SK-N-SH (cell line): ENCODE data around the gene PGAP3.

Source experiments
- EP300 ChIP-seq, 2 experiments: IDR thresholded peaks; 2 replicates each; pipeline versions ENCODE4 v1.4.0 to v1.6.1; 2012; ENCODE audit warnings: borderline replicate concordance in 1 of 2, low read depth in 1 of 2, low read length in 1 of 2
- EZH2phosphoT487 ChIP-seq: fragments of 200-600 bp; sonication (generic); IDR thresholded peaks from 2 replicates; pipeline ENCODE4 v1.6.1; 2017; ENCODE audit warnings: low read depth, mixed run types, mild to moderate bottlenecking, antibody characterized with exemption, moderate library complexity, borderline replicate concordance
- FOSL2 ChIP-seq: IDR thresholded peaks from 2 replicates; pipeline ENCODE4 v1.4.0; 2012; ENCODE audit warnings: low read depth, mild to moderate bottlenecking, moderate library complexity, borderline replicate concordance
- SMC3 ChIP-seq: IDR thresholded peaks from 2 replicates; pipeline ENCODE4 v1.6.1; 2012; ENCODE audit warnings: low read depth, low read length, improper control_type of control experiment
- TAF1 ChIP-seq: IDR thresholded peaks from 2 replicates; pipeline ENCODE4 v1.6.1; 2012; ENCODE audit warnings: low read depth, mild to moderate bottlenecking, low read length, moderate library complexity, borderline replicate concordance
- TF ChIP-seq, protein P1 (sequence below): fragments of 200-600 bp; sonication (generic); IDR thresholded peaks from 2 replicates; pipeline ENCODE4 v1.6.1; 2017; ENCODE audit warnings: antibody characterized with exemption, mild to moderate bottlenecking, moderate library complexity
- TF ChIP-seq, protein P2 (sequence below): IDR thresholded peaks from 2 replicates; pipeline ENCODE4 v1.6.1; 2012; ENCODE audit warnings: mild to moderate bottlenecking, low read depth, low read length, moderate library complexity

DNA sequence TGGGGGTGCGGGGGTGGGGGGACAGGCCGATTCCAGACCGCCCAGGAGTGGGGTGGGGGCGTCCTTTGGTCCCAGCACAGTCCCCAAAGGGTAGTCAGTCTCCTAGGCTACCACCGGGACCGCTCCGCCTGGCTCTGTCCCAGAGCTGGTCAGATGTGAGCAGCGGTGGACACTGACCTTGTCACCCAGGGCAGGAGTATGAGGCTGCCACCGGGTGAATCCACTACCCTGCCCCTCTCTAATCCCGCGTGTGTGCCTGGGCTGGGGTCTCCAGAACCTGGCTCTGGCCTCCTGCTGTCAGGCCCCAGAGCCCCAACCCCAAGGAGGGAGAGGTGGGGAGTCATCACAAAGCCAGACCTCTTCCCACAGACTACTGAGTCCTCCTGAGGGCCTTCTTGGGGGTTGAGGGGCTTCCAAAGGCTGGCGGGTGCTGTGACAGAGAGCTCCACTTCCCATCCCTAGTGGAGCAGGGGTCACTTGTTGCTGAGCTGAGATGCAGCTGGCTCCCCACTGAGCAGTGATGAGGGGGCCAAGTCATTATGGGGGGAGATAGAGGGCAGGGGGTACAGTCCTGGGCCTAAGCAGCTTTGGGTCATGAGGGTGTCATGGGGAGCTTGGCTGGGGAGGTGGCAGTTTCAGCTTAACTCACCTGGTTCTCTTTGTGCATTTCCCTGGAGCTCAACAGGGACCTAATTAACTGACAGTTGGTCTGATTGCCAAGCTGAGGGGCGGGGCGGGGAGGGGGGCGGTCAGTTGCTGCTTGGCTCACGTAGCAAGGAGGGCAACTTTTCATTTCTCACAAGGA, 59.9 kb downstream of the PGAP3 start:
- TF ChIP-seq SMC3 = no peak
- TF ChIP-seq, protein P1, sequence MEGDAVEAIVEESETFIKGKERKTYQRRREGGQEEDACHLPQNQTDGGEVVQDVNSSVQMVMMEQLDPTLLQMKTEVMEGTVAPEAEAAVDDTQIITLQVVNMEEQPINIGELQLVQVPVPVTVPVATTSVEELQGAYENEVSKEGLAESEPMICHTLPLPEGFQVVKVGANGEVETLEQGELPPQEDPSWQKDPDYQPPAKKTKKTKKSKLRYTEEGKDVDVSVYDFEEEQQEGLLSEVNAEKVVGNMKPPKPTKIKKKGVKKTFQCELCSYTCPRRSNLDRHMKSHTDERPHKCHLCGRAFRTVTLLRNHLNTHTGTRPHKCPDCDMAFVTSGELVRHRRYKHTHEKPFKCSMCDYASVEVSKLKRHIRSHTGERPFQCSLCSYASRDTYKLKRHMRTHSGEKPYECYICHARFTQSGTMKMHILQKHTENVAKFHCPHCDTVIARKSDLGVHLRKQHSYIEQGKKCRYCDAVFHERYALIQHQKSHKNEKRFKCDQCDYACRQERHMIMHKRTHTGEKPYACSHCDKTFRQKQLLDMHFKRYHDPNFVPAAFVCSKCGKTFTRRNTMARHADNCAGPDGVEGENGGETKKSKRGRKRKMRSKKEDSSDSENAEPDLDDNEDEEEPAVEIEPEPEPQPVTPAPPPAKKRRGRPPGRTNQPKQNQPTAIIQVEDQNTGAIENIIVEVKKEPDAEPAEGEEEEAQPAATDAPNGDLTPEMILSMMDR = no peak
- no peak for TF ChIP-seq TAF1
- TF ChIP-seq EZH2phosphoT487 = no peak
- no peak for TF ChIP-seq FOSL2
- TF ChIP-seq, protein P2, sequence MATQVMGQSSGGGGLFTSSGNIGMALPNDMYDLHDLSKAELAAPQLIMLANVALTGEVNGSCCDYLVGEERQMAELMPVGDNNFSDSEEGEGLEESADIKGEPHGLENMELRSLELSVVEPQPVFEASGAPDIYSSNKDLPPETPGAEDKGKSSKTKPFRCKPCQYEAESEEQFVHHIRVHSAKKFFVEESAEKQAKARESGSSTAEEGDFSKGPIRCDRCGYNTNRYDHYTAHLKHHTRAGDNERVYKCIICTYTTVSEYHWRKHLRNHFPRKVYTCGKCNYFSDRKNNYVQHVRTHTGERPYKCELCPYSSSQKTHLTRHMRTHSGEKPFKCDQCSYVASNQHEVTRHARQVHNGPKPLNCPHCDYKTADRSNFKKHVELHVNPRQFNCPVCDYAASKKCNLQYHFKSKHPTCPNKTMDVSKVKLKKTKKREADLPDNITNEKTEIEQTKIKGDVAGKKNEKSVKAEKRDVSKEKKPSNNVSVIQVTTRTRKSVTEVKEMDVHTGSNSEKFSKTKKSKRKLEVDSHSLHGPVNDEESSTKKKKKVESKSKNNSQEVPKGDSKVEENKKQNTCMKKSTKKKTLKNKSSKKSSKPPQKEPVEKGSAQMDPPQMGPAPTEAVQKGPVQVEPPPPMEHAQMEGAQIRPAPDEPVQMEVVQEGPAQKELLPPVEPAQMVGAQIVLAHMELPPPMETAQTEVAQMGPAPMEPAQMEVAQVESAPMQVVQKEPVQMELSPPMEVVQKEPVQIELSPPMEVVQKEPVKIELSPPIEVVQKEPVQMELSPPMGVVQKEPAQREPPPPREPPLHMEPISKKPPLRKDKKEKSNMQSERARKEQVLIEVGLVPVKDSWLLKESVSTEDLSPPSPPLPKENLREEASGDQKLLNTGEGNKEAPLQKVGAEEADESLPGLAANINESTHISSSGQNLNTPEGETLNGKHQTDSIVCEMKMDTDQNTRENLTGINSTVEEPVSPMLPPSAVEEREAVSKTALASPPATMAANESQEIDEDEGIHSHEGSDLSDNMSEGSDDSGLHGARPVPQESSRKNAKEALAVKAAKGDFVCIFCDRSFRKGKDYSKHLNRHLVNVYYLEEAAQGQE = no peak
- TF ChIP-seq EP300 (IDR thresholded peaks at IDR 0.05; ENCODE audit: borderline replicate concordance in 1 of 2, low read depth in 1 of 2, low read length in 1 of 2) = no peak
